Liver (tissue), 9 donors: ENCODE data around the gene PPP1R3G. TPM values are rescaled to one million over a fixed set of nuclear protein-coding genes. Genes with fewer than 3 reads are reported as not detected.

Experiments
- DNase-seq: peaks from one replicate; pipeline ENCODE4 v3.0.0-alpha.2; 2017; ENCODE audit warnings: low spot score
- H3K27ac ChIP-seq, 2 donors: one replicate each; pipeline ENCODE4 v1.7.0; 2013; ENCODE audit warnings: inconsistent platforms in 2 of 2, low read length in 2 of 2, control low read depth in 1 of 2, low read depth in 1 of 2, mild to moderate bottlenecking in 1 of 2
- H3K27me3 ChIP-seq, 4 donors: one replicate each; pipeline versions ENCODE4 v1.6.1 to v1.7.0; 2013; ENCODE audit warnings: low read length in 3 of 4, inconsistent platforms in 1 of 4, mild to moderate bottlenecking in 1 of 4, moderate library complexity in 1 of 4; ENCODE audit not compliant: control insufficient read depth in 4 of 4, insufficient read depth in 4 of 4
- H3K36me3 ChIP-seq, 4 donors: one replicate each; pipeline versions ENCODE4 v1.6.1 to v1.7.0; 2013; ENCODE audit warnings: low read length in 3 of 4, mild to moderate bottlenecking in 3 of 4, low read depth in 1 of 4, moderate library complexity in 1 of 4; ENCODE audit not compliant: control insufficient read depth in 4 of 4, insufficient read depth in 3 of 4
- H3K4me1 ChIP-seq, 4 donors: one replicate each; pipeline versions ENCODE4 v1.6.1 to v1.7.0; 2013; ENCODE audit warnings: low read length in 3 of 4, mild to moderate bottlenecking in 3 of 4, moderate library complexity in 1 of 4; ENCODE audit not compliant: control insufficient read depth in 4 of 4, insufficient read depth in 4 of 4
- H3K4me3 ChIP-seq, 3 donors: one replicate each; pipeline versions ENCODE4 v1.6.1 to v1.7.0; 2013; ENCODE audit warnings: low read length in 3 of 3, control low read depth in 1 of 3, low read depth in 1 of 3, mild to moderate bottlenecking in 1 of 3
- H3K9ac ChIP-seq, 2 donors: one replicate each; pipeline ENCODE4 v1.7.0; 2013; ENCODE audit warnings: low read length in 2 of 2, mild to moderate bottlenecking in 2 of 2, moderate library complexity in 2 of 2, control low read depth in 1 of 2, low read depth in 1 of 2
- H3K9me3 ChIP-seq, 4 donors: one replicate each; pipeline versions ENCODE4 v1.6.1 to v1.7.0; 2013; ENCODE audit warnings: low read length in 3 of 4; ENCODE audit not compliant: control insufficient read depth in 4 of 4
- CTCF ChIP-seq: fragments of 150-350 bp; IDR thresholded peaks from 2 replicates; pipeline ENCODE4 v1.5.1; 2017; ENCODE audit warnings: improper control_type of control experiment, low read depth, low read length; ENCODE audit not compliant: missing input control
- EGR1 ChIP-seq, 2 donors: IDR thresholded peaks; 2 replicates each; pipeline ENCODE4 v1.6.1; 2016 to 2018; ENCODE audit warnings: antibody characterized with exemption in 2 of 2, low read depth in 2 of 2
- FOXA1 ChIP-seq: IDR thresholded peaks from 2 replicates; pipeline ENCODE4 v1.6.1; 2016; ENCODE audit warnings: antibody characterized with exemption
- FOXA2 ChIP-seq: IDR thresholded peaks from 2 replicates; pipeline ENCODE4 v1.6.1; 2016; ENCODE audit warnings: antibody characterized with exemption
- GABPA ChIP-seq, 2 donors: IDR thresholded peaks in 1 of 2; conservative IDR thresholded peaks in 1 of 2; 2 replicates each; pipeline ENCODE4 v1.6.1; 2016; ENCODE audit warnings: antibody characterized with exemption in 2 of 2, mild to moderate bottlenecking in 1 of 2, moderate library complexity in 1 of 2
- HNF4A ChIP-seq, 2 donors: conservative IDR thresholded peaks; 2 replicates each; pipeline ENCODE4 v1.6.1; 2016; ENCODE audit warnings: antibody characterized with exemption in 2 of 2, mild to moderate bottlenecking in 2 of 2
- HNF4G ChIP-seq: IDR thresholded peaks from 2 replicates; pipeline ENCODE4 v1.6.1; 2016; ENCODE audit warnings: antibody characterized with exemption
- JUND ChIP-seq, 2 donors: IDR thresholded peaks; 2 replicates each; pipeline ENCODE4 v1.6.1; 2016; ENCODE audit warnings: antibody characterized with exemption in 2 of 2
- NR2F2 ChIP-seq: IDR thresholded peaks from 2 replicates; pipeline ENCODE4 v1.6.1; 2016; ENCODE audit warnings: antibody characterized with exemption
- RAD21 ChIP-seq, 2 donors: IDR thresholded peaks; 2 replicates each; pipeline ENCODE4 v1.6.1; 2016; ENCODE audit warnings: antibody characterized with exemption in 2 of 2, mild to moderate bottlenecking in 2 of 2
- REST ChIP-seq: IDR thresholded peaks from 2 replicates; pipeline ENCODE4 v1.6.1; 2016; ENCODE audit warnings: antibody characterized with exemption, mild to moderate bottlenecking
- RXRA ChIP-seq, 2 donors: IDR thresholded peaks; 2 replicates each; pipeline ENCODE4 v1.6.1; 2017 to 2018; ENCODE audit warnings: antibody characterized with exemption in 2 of 2, mild to moderate bottlenecking in 1 of 2
- SP1 ChIP-seq: IDR thresholded peaks from 2 replicates; pipeline ENCODE4 v1.6.1; 2018; ENCODE audit warnings: antibody characterized with exemption, mild to moderate bottlenecking
- TAF1 ChIP-seq: conservative IDR thresholded peaks from 2 replicates; pipeline ENCODE4 v1.6.1; 2016; ENCODE audit warnings: antibody characterized with exemption, mild to moderate bottlenecking
- YY1 ChIP-seq: IDR thresholded peaks from 2 replicates; pipeline ENCODE4 v1.6.1; 2016; ENCODE audit warnings: antibody characterized with exemption, mild to moderate bottlenecking
- WGBS: extraction: QIAGEN DNeasy Blood & Tissue Kit; methylation state at CpG from one replicate; pipeline ENCODE4 v1.1.7; 2013; 5-methylcytosine and 5-hydroxymethylcytosine counted together
- polyA plus RNA-seq, 2 donors: library from polyadenylated mRNA; stranded (reverse) in 1 of 2; unstranded in 1 of 2; fragments of 200-250 nt in 1 of 2; fragments of >200 nt in 1 of 2; fragmentation: Nextera tagmentation in 1 of 2; extraction: Ambion mirVana in 1 of 2; gene quantifications; one replicate each; pipeline versions ENCODE4 v1.2.1 to v1.2.3, GENCODE V29; 2013 to 2015
- total RNA-seq, 2 donors: library from RNA; depleted of rRNA; stranded (reverse); fragments of >200 nt; gene quantifications; one replicate each; pipeline ENCODE4 v1.2.3, GENCODE V29; 2014
- TF ChIP-seq, protein P1 (sequence below): IDR thresholded peaks from 2 replicates; pipeline ENCODE4 v1.6.1; 2016; ENCODE audit warnings: antibody characterized with exemption
- TF ChIP-seq, protein P2 (sequence below): IDR thresholded peaks from 2 replicates; pipeline ENCODE4 v1.6.1; 2016; ENCODE audit warnings: antibody characterized with exemption
- TF ChIP-seq, protein P3 (sequence below): IDR thresholded peaks from 2 replicates; pipeline ENCODE4 v1.6.1; 2016; ENCODE audit warnings: antibody characterized with exemption
- donor health status: healthy.
- donor health status: healthy.
- donor health status: healthy.
- donor health status: healthy.
- donor health status: healthy.

Gene PPP1R3G
- total and polyA plus RNA-seq, 4 donors = 0.25 to 3.0 (median 0.47) TPM

- TF ChIP-seq REST (no peak), RAD21 (IDR thresholded peaks at IDR 0.05) (no peak), SP1 (no peak), JUND (IDR thresholded peaks at IDR 0.05) (no peak)
Observed at GRCh38 chr6:5053864-5054244, 31.3 kb upstream of the PPP1R3G start (continued).

GRCh38 chr6:5054245-5054873, 30.8 kb upstream of the PPP1R3G start:
- 77% methylated on average over 6 of the region's 6 CpGs for WGBS
- H3K4me3 ChIP-seq = no peak overlapping the region
- H3K27ac ChIP-seq = peak overlapping the region in 1 of 2 donors; percentile 7
- TF ChIP-seq FOXA2 (no peak), JUND (IDR thresholded peaks at IDR 0.05) (no peak), RAD21 (IDR thresholded peaks at IDR 0.05) (no peak), GABPA (IDR thresholded peaks at IDR 0.05 in 1 of 2, conservative IDR thresholded peaks at IDR 0.05 in 1 of 2) (no peak), SP1 (no peak), YY1 (no peak), CTCF (no peak), RXRA (IDR thresholded peaks at IDR 0.05) (no peak), REST (no peak), HNF4A (conservative IDR thresholded peaks at IDR 0.05) (no peak), TAF1 (no peak), HNF4G (no peak), FOXA1 (no peak), EGR1 (IDR thresholded peaks at IDR 0.05; ENCODE audit: low read depth in 2 of 2) (no peak), NR2F2 (no peak)
- TF ChIP-seq, protein P1, sequence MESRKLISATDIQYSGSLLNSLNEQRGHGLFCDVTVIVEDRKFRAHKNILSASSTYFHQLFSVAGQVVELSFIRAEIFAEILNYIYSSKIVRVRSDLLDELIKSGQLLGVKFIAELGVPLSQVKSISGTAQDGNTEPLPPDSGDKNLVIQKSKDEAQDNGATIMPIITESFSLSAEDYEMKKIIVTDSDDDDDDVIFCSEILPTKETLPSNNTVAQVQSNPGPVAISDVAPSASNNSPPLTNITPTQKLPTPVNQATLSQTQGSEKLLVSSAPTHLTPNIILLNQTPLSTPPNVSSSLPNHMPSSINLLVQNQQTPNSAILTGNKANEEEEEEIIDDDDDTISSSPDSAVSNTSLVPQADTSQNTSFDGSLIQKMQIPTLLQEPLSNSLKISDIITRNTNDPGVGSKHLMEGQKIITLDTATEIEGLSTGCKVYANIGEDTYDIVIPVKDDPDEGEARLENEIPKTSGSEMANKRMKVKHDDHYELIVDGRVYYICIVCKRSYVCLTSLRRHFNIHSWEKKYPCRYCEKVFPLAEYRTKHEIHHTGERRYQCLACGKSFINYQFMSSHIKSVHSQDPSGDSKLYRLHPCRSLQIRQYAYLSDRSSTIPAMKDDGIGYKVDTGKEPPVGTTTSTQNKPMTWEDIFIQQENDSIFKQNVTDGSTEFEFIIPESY = no peak
- TF ChIP-seq, protein P2, sequence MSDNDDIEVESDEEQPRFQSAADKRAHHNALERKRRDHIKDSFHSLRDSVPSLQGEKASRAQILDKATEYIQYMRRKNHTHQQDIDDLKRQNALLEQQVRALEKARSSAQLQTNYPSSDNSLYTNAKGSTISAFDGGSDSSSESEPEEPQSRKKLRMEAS = no peak
- TF ChIP-seq, protein P3, sequence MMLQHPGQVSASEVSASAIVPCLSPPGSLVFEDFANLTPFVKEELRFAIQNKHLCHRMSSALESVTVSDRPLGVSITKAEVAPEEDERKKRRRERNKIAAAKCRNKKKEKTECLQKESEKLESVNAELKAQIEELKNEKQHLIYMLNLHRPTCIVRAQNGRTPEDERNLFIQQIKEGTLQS = no peak
- no peak for DNase-seq
- peaks cover 0 to 7% (median under 1%) of the 10 kb centered on the region in 4 donors for H3K4me1 ChIP-seq
- no peaks in the 10 kb centered on the region for H3K36me3 ChIP-seq
- peaks cover 0 to 7% (median 2%) of the 10 kb centered on the region in 4 donors for H3K9me3 ChIP-seq
- H3K27me3 ChIP-seq = no peaks in the 10 kb centered on the region
- no peak overlapping the region for H3K9ac ChIP-seq
